WI38 (cell line): ENCODE results near the gene DCLK3.

Experiments used
- H3K4me3 ChIP-seq: 2 replicates; pipeline ENCODE4 v1.5.1; 2011; ENCODE audit warnings: low read depth, mild to moderate bottlenecking, control low read depth, low read length
- TF ChIP-seq, protein P1 (sequence below): IDR thresholded peaks from 2 replicates; pipeline ENCODE4 v1.5.1; 2012; ENCODE audit warnings: low read depth, mild to moderate bottlenecking, control low read depth, low read length

DCLK3 gene

DNA sequence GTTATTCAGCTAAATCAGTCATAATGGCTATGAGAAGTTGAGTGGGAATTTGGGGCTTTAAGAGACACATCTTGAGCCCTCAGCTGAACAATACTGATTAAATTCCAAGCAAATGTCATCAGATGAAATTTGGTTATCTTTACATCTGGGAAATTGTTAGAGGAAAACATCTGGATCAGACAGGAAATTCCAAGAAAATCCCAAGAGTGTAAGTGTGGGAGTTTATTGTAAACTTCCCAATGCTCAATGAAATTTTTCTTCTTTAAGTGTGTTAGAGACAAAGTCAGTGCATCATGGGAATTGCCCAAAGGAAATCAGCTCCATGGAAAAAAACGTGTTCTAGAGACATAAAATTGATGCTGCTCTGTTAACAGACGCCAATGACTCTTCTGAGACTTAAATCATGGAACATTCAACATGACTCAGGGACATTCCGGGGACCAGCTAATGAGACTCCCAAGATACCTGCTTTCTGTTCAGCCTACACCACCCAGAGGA, 19.8 kb upstream of the DCLK3 start:
- TF ChIP-seq, protein P1, sequence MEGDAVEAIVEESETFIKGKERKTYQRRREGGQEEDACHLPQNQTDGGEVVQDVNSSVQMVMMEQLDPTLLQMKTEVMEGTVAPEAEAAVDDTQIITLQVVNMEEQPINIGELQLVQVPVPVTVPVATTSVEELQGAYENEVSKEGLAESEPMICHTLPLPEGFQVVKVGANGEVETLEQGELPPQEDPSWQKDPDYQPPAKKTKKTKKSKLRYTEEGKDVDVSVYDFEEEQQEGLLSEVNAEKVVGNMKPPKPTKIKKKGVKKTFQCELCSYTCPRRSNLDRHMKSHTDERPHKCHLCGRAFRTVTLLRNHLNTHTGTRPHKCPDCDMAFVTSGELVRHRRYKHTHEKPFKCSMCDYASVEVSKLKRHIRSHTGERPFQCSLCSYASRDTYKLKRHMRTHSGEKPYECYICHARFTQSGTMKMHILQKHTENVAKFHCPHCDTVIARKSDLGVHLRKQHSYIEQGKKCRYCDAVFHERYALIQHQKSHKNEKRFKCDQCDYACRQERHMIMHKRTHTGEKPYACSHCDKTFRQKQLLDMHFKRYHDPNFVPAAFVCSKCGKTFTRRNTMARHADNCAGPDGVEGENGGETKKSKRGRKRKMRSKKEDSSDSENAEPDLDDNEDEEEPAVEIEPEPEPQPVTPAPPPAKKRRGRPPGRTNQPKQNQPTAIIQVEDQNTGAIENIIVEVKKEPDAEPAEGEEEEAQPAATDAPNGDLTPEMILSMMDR: no peak

DNA sequence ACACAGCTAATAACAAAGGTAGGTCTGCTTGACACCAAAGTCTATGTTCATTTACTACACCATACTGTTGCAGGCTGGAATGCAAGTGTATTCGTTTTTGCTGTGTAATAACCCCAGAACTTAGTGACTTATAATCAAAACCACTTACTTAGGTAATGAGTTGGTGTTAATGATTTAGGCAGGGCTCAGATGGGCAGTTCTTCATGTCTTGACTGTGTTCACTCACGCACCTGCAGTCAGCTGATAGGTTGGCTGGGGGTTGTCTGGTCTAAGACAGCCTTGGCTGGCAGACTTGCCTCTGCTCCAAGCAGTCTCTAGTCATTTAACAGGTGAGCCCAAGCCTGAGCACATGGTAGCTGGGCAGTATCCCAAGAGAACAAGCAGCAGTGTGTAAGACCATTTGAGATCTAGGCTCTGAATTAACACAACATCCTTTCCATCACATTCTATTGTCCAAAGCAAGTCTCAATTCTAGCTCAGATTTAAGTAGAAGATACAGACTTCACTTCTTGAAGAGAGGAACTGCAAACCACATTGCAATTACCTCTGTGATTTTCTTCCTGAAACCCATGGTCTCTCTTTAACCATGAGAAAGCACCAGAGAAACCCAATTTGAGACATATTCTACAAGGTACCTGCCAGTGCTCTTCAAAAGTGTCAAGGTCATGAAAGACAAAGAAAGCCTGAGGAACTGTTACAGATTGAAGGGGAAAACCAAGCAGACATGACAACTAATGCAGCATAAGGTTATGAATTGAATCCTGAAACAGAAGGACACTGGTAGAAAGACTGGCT, 13.3 kb upstream of the DCLK3 start:
- TF ChIP-seq, protein P1: no peak
- no peak overlapping the region for H3K4me3 ChIP-seq

More for the DNA sequence above, 19.8 kb upstream of the DCLK3 start:
- no peak overlapping the region for H3K4me3 ChIP-seq

GRCh38 chr3:36776436-36776835, 12.1 kb upstream of the DCLK3 start:
- H3K4me3 ChIP-seq: no peak overlapping the region
- TF ChIP-seq, protein P1: no peak

- TF ChIP-seq, protein P1: no peak
- H3K4me3 ChIP-seq: no peak overlapping the region
Measured at GRCh38 chr3:36774052-36774451, 9.7 kb upstream of the DCLK3 start.

DNA sequence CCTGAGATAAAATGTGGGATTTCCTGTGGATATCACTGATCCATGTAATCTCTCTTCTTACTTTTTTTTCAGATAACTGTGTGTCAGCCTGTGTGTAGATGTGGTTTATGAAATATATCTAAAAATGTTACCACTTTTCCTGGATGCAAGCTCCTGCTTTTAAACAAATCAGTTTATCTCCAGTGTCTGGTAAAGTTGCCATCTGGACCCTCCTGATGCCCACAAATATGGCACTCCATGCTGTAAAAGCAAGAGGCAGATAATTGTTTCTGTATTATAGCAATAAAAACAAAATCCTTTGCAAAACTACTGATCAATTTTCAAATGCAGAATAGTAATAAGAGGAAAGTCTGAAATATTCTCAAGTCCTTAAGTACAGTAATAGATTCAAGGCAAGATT, 7.6 kb upstream of the DCLK3 start:
- no peak overlapping the region for H3K4me3 ChIP-seq
- TF ChIP-seq, protein P1: no peak

GRCh38 chr3:36769926-36770325, 5.6 kb upstream of the DCLK3 start:
- TF ChIP-seq, protein P1: no peak
- no peak overlapping the region for H3K4me3 ChIP-seq

- TF ChIP-seq, protein P1: no peak
- H3K4me3 ChIP-seq: no peak overlapping the region
Measured at GRCh38 chr3:36765104-36765503, 751 bp upstream of the DCLK3 start.
